ENCODE results near the gene LAMA2. TPM values are rescaled to one million over a fixed set of nuclear protein-coding genes. Genes with fewer than 3 reads are reported as not detected.

LAMA2 gene
- total and polyA plus RNA-seq, 10 donors: 0.83 to 66.6 (median 18.8) TPM

GRCh38 chr6:129543981-129544380 lies 661.0 kb downstream of the LAMA2 start:
- 75 to 87% (median 82%) methylated on average over 2 of the region's 2 CpGs for WGBS, 5 donors

GRCh38 chr6:129544892-129545612 lies 662.1 kb downstream of the LAMA2 start:
- Histone ChIP-seq H3K36me3 (no peaks in the 10 kb centered on the region), H3K4me3 (no peak overlapping the region), H3K27ac (no peak overlapping the region), H3K9me3 (no peaks in the 10 kb centered on the region), H3K4me1 (no peaks in the 10 kb centered on the region), H3K27me3 (replicated peaks in 1 of 7) (no peaks in the 10 kb centered on the region)
- TF ChIP-seq, protein P1, sequence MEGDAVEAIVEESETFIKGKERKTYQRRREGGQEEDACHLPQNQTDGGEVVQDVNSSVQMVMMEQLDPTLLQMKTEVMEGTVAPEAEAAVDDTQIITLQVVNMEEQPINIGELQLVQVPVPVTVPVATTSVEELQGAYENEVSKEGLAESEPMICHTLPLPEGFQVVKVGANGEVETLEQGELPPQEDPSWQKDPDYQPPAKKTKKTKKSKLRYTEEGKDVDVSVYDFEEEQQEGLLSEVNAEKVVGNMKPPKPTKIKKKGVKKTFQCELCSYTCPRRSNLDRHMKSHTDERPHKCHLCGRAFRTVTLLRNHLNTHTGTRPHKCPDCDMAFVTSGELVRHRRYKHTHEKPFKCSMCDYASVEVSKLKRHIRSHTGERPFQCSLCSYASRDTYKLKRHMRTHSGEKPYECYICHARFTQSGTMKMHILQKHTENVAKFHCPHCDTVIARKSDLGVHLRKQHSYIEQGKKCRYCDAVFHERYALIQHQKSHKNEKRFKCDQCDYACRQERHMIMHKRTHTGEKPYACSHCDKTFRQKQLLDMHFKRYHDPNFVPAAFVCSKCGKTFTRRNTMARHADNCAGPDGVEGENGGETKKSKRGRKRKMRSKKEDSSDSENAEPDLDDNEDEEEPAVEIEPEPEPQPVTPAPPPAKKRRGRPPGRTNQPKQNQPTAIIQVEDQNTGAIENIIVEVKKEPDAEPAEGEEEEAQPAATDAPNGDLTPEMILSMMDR (IDR thresholded peaks at IDR 0.05 in 8 of 11, conservative IDR thresholded peaks at IDR 0.05 in 3 of 11): no peak
- TF ChIP-seq POLR2A (IDR thresholded peaks at IDR 0.05) (no peak), POLR2AphosphoS5 (IDR thresholded peaks at IDR 0.05) (no peak)
- WGBS, 5 donors: 92 to 97% (median 95%) methylated on average over 8 of the region's 8 CpGs
- intact Hi-C loops (cut with DNase I; ENCODE audit: low total_unique reads): no loop called here
- no peak for DNase-seq

More at GRCh38 chr6:129543981-129544380, 661.0 kb downstream of the LAMA2 start:
- no peak for DNase-seq
- no peak for TF ChIP-seq POLR2A (IDR thresholded peaks at IDR 0.05)
- TF ChIP-seq, protein P1 (IDR thresholded peaks at IDR 0.05 in 8 of 11, conservative IDR thresholded peaks at IDR 0.05 in 3 of 11): no peak
- no peak for TF ChIP-seq POLR2AphosphoS5 (IDR thresholded peaks at IDR 0.05)
- H3K27me3 ChIP-seq (replicated peaks in 1 of 7): no peaks in the 10 kb centered on the region
- H3K4me3 ChIP-seq: no peak overlapping the region
- no peaks in the 10 kb centered on the region for H3K9me3 ChIP-seq
- no peaks in the 10 kb centered on the region for H3K4me1 ChIP-seq
- intact Hi-C loops (cut with DNase I; ENCODE audit: low total_unique reads): no loop called here
- H3K27ac ChIP-seq: no peak overlapping the region
- H3K36me3 ChIP-seq: no peaks in the 10 kb centered on the region

DNA sequence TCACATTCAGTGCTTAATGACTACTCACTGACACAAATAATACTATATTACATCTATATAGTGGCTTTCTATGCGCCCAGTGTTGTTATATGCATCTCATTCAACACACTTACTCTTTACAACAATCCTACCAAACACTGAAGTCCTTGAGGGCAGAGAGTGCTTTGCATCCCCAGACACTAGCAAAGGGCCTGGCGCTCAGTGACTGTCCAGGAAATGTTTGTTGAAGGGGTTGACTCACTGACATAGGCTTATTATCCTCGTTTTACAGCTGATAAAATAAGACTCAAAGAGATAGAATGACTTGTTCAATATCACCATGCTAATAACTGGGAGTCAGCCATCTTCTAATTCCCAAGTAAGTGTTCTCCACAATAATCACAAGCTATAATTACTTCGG lies 663.8 kb downstream of the LAMA2 start:
- H3K4me1 ChIP-seq: no peaks in the 10 kb centered on the region
- no peak for DNase-seq
- no peak overlapping the region for H3K4me3 ChIP-seq
- 79 to 92% (median 86%) methylated on average over 4 of the region's 4 CpGs for WGBS, 5 donors
- H3K9me3 ChIP-seq: no peaks in the 10 kb centered on the region
- H3K27me3 ChIP-seq (replicated peaks in 1 of 7): no peaks in the 10 kb centered on the region
- TF ChIP-seq POLR2A (IDR thresholded peaks at IDR 0.05): no peak
- TF ChIP-seq, protein P1 (IDR thresholded peaks at IDR 0.05 in 8 of 11, conservative IDR thresholded peaks at IDR 0.05 in 3 of 11): no peak
- intact Hi-C loops (cut with DNase I; ENCODE audit: low total_unique reads): no loop called here
- no peak overlapping the region for H3K27ac ChIP-seq
- H3K36me3 ChIP-seq: no peaks in the 10 kb centered on the region

DNA sequence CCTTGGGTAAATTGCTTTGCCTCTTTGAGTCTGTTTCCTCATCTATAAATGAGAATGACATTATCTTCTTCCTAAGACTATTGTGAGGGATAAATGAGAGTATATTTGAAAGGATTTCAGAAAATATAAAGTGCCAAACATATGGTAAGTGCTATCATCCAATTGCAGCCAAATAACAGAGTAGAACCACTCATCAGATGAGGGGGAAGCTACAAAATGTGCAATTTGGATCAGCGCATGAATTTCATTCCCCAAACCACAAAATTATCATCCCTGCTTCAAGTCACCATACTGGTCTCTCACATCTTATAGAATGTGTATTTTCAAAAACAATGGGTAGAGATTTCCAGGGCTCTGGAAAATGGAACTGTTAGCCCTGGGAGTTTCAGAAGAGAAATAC lies 668.5 kb downstream of the LAMA2 start:
- no peaks in the 10 kb centered on the region for H3K27me3 ChIP-seq (replicated peaks in 1 of 7)
- no peak for DNase-seq
- H3K27ac ChIP-seq: no peak overlapping the region
- H3K36me3 ChIP-seq: no peaks in the 10 kb centered on the region
- no peak overlapping the region for H3K4me3 ChIP-seq
- no peaks in the 10 kb centered on the region for H3K4me1 ChIP-seq
- H3K9me3 ChIP-seq: no peaks in the 10 kb centered on the region
- 92 to 98% (median 96%) methylated on average over 1 of the region's 1 CpG for WGBS, 5 donors
- intact Hi-C loops (cut with DNase I; ENCODE audit: low total_unique reads): no loop called here
- TF ChIP-seq POLR2A (IDR thresholded peaks at IDR 0.05): no peak
- TF ChIP-seq POLR2AphosphoS5 (IDR thresholded peaks at IDR 0.05): no peak
- TF ChIP-seq, protein P1 (IDR thresholded peaks at IDR 0.05 in 8 of 11, conservative IDR thresholded peaks at IDR 0.05 in 3 of 11): no peak

Data from spleen (tissue), 11 donors.